BE2C (cell line): ENCODE results near the gene TP73.

ENCODE experiments used
- DNase-seq: peaks from one replicate; pipeline ENCODE4 v3.0.0-alpha.2; 2020
- H3K27me3 ChIP-seq: fragments of 250-450 bp; sonication (Bioruptor Pico); 2 replicates; pipeline ENCODE4 v1.5.1; 2020; ENCODE audit warnings: mild to moderate bottlenecking
- H3K36me3 ChIP-seq: fragments of 250-450 bp; sonication (Bioruptor Pico); 2 replicates; pipeline ENCODE4 v1.5.1; 2020; ENCODE audit warnings: mild to moderate bottlenecking
- H3K4me1 ChIP-seq: fragments of 250-450 bp; sonication (Bioruptor Pico); 2 replicates; pipeline ENCODE4 v1.5.1; 2020
- H3K4me3 ChIP-seq: 2 replicates; pipeline ENCODE4 v1.5.1; 2011; ENCODE audit warnings: low read depth, low read length
- H3K9me3 ChIP-seq: fragments of 250-450 bp; sonication (Bioruptor Pico); 2 replicates; pipeline ENCODE4 v1.5.1; 2020
- CTCF ChIP-seq: IDR thresholded peaks from 2 replicates; pipeline ENCODE4 v1.5.1; 2012; ENCODE audit warnings: mild to moderate bottlenecking, low read depth, low read length

Gene TP73

GRCh38 chr1:3696689-3697088 lies 44.4 kb downstream of the TP73 start:
- no peaks in the 10 kb centered on the region for H3K36me3 ChIP-seq
- no peak overlapping the region for H3K4me3 ChIP-seq
- H3K4me1 ChIP-seq = peaks cover 16% of the 10 kb centered on the region
- DNase-seq = no peak
- no peaks in the 10 kb centered on the region for H3K9me3 ChIP-seq
- TF ChIP-seq CTCF = no peak
- no peaks in the 10 kb centered on the region for H3K27me3 ChIP-seq

GRCh38 chr1:3697104-3697503 lies 44.8 kb downstream of the TP73 start:
- DNase-seq = no peak
- Histone ChIP-seq H3K27me3 (no peaks in the 10 kb centered on the region), H3K4me1 (peaks cover 13% of the 10 kb centered on the region), H3K4me3 (no peak overlapping the region), H3K9me3 (no peaks in the 10 kb centered on the region), H3K36me3 (no peaks in the 10 kb centered on the region)
- no peak for TF ChIP-seq CTCF

- Histone ChIP-seq H3K27me3 (no peaks in the 10 kb centered on the region), H3K4me1 (peaks cover 6% of the 10 kb centered on the region), H3K9me3 (no peaks in the 10 kb centered on the region), H3K4me3 (no peak overlapping the region), H3K36me3 (no peaks in the 10 kb centered on the region)
- no peak for TF ChIP-seq CTCF
- DNase-seq = no peak
Observed at GRCh38 chr1:3697810-3698209, 45.5 kb downstream of the TP73 start.

- Histone ChIP-seq H3K27me3 (no peaks in the 10 kb centered on the region), H3K9me3 (no peaks in the 10 kb centered on the region), H3K36me3 (no peaks in the 10 kb centered on the region), H3K4me1 (peaks cover 10% of the 10 kb centered on the region), H3K4me3 (no peak overlapping the region)
- no peak for DNase-seq
- no peak for TF ChIP-seq CTCF
Observed at GRCh38 chr1:3698660-3699408, 46.5 kb downstream of the TP73 start.

GRCh38 chr1:3699596-3699995 lies 47.3 kb downstream of the TP73 start:
- no peak for TF ChIP-seq CTCF
- Histone ChIP-seq H3K4me3 (no peak overlapping the region), H3K9me3 (no peaks in the 10 kb centered on the region), H3K4me1 (peaks cover 10% of the 10 kb centered on the region), H3K27me3 (no peaks in the 10 kb centered on the region), H3K36me3 (no peaks in the 10 kb centered on the region)
- no peak for DNase-seq

GRCh38 chr1:3700631-3701030 lies 48.3 kb downstream of the TP73 start:
- DNase-seq = no peak
- TF ChIP-seq CTCF = no peak
- no peaks in the 10 kb centered on the region for H3K27me3 ChIP-seq
- H3K4me1 ChIP-seq = peaks cover 10% of the 10 kb centered on the region
- no peaks in the 10 kb centered on the region for H3K36me3 ChIP-seq
- H3K9me3 ChIP-seq = no peaks in the 10 kb centered on the region
- H3K4me3 ChIP-seq = no peak overlapping the region
